Naive thymus-derived CD4-positive, alpha-beta T cell (primary cell): ENCODE measurements around the gene TSPYL2. TPM values are rescaled to one million over a fixed set of nuclear protein-coding genes. Genes with fewer than 3 reads are reported as not detected.
A peak's percentile ranks its signal among the peaks of the same experiment; 100 is the strongest.

Source experiments
- ATAC-seq: fragments of 150-1000 bp; cut with Tn5 transposase; 2 replicates; pipeline ENCODE4 v1.10.0; 2021; ENCODE audit warnings: mild to moderate bottlenecking, moderate library complexity
- CTCF ChIA-PET: fragments of 350-600 bp; sonication (Branson Sonifier 250); formaldehyde crosslinking; loops from one replicate; lab custom pipeline; 2021; ENCODE audit warnings: antibody characterized with exemption; lab: Charles Lee
- POLR2A ChIA-PET: fragments of 350-600 bp; sonication (Branson Sonifier 250); formaldehyde crosslinking; loops from one replicate; lab custom pipeline; 2021; ENCODE audit warnings: antibody characterized with exemption, inconsistent platforms; lab: Charles Lee
- DNase-seq, 9 donors: peaks; one replicate each; pipeline versions ENCODE4 v3.0.0 to v3.0.0-alpha.2; 2020 to 2022; ENCODE audit warnings: mixed read lengths in 1 of 9
- H3K27ac ChIP-seq: one replicate; pipeline ENCODE4 v1.7.0; 2013; ENCODE audit warnings: mild to moderate bottlenecking, low read depth, low read length, moderate library complexity
- H3K27me3 ChIP-seq, 2 donors: one replicate each; pipeline ENCODE4 v1.7.0; 2013; ENCODE audit warnings: low read length in 2 of 2, mild to moderate bottlenecking in 2 of 2, moderate library complexity in 2 of 2; ENCODE audit not compliant: control insufficient read depth in 2 of 2, insufficient read depth in 2 of 2
- H3K36me3 ChIP-seq, 3 experiments: 1 replicate in 2 of 3; 2 replicates in 1 of 3; pipeline ENCODE4 v1.7.0; 2013; ENCODE audit warnings: low read length in 3 of 3, mild to moderate bottlenecking in 3 of 3, moderate library complexity in 1 of 3; ENCODE audit not compliant: insufficient read depth in 3 of 3, control insufficient read depth in 2 of 3
- H3K4me1 ChIP-seq, 2 donors: one replicate each; pipeline ENCODE4 v1.7.0; 2013; ENCODE audit warnings: low read length in 2 of 2, mild to moderate bottlenecking in 2 of 2, moderate library complexity in 1 of 2; ENCODE audit not compliant: control insufficient read depth in 2 of 2, insufficient read depth in 2 of 2
- H3K4me3 ChIP-seq: 2 replicates; pipeline ENCODE4 v1.7.0; 2013; ENCODE audit warnings: mild to moderate bottlenecking, low read length
- H3K9me3 ChIP-seq, 3 experiments: 1 replicate in 2 of 3; 2 replicates in 1 of 3; pipeline ENCODE4 v1.7.0; 2013; ENCODE audit warnings: low read length in 3 of 3; ENCODE audit not compliant: control insufficient read depth in 2 of 3
- H3K27ac Mint-ChIP-seq, 9 donors: one replicate each; pipeline ENCODE4 v1.8.0; 2020 to 2022; ENCODE audit warnings: mixed read lengths in 9 of 9, mild to moderate bottlenecking in 8 of 9, moderate library complexity in 5 of 9, inconsistent platforms in 2 of 9
- H3K27me3 Mint-ChIP-seq, 5 donors: one replicate each; pipeline ENCODE4 v1.8.0; 2021 to 2022; ENCODE audit warnings: mixed read lengths in 5 of 5, mild to moderate bottlenecking in 1 of 5
- H3K36me3 Mint-ChIP-seq, 5 donors: one replicate each; pipeline ENCODE4 v1.8.0; 2020 to 2022; ENCODE audit warnings: mixed read lengths in 5 of 5, mild to moderate bottlenecking in 3 of 5, inconsistent platforms in 1 of 5
- H3K4me1 Mint-ChIP-seq, 7 donors: one replicate each; pipeline ENCODE4 v1.8.0; 2020 to 2022; ENCODE audit warnings: mixed read lengths in 7 of 7, mild to moderate bottlenecking in 3 of 7, inconsistent platforms in 1 of 7
- H3K4me3 Mint-ChIP-seq, 10 donors: one replicate each; pipeline ENCODE4 v1.8.0; 2020 to 2022; ENCODE audit warnings: mild to moderate bottlenecking in 10 of 10, mixed read lengths in 10 of 10, moderate library complexity in 6 of 10, inconsistent platforms in 2 of 10
- H3K9me3 Mint-ChIP-seq, 11 donors: one replicate each; pipeline ENCODE4 v1.8.0; 2020 to 2022; ENCODE audit warnings: mixed read lengths in 11 of 11, mild to moderate bottlenecking in 4 of 11, inconsistent platforms in 1 of 11, moderate library complexity in 1 of 11
- intact Hi-C, 2 donors: fragments of 100-400 bp; cut with micrococcal nuclease; formaldehyde crosslinking; loops; one replicate each; pipeline ENCODE4 v1.15.1; 2023
- polyA plus RNA-seq, 2 donors: library from polyadenylated mRNA; unstranded; fragments of 300-500 nt; fragmentation: Illumina TruSeq; gene quantifications; one replicate each; pipeline ENCODE4 v1.2.3, GENCODE V29; 2021
- total RNA-seq, 6 experiments: library from RNA in 5 of 6; stranded (reverse) in 5 of 6; gene quantifications; 1 replicate in 5 of 6; 2 replicates in 1 of 6; pipeline ENCODE4 v1.2.3 and lab custom pipeline; 2021 to 2026

The TSPYL2 gene
- total and polyA plus RNA-seq, 7 experiments from 2014 or later, result 21.9 to 239 (median 154) TPM

DNA sequence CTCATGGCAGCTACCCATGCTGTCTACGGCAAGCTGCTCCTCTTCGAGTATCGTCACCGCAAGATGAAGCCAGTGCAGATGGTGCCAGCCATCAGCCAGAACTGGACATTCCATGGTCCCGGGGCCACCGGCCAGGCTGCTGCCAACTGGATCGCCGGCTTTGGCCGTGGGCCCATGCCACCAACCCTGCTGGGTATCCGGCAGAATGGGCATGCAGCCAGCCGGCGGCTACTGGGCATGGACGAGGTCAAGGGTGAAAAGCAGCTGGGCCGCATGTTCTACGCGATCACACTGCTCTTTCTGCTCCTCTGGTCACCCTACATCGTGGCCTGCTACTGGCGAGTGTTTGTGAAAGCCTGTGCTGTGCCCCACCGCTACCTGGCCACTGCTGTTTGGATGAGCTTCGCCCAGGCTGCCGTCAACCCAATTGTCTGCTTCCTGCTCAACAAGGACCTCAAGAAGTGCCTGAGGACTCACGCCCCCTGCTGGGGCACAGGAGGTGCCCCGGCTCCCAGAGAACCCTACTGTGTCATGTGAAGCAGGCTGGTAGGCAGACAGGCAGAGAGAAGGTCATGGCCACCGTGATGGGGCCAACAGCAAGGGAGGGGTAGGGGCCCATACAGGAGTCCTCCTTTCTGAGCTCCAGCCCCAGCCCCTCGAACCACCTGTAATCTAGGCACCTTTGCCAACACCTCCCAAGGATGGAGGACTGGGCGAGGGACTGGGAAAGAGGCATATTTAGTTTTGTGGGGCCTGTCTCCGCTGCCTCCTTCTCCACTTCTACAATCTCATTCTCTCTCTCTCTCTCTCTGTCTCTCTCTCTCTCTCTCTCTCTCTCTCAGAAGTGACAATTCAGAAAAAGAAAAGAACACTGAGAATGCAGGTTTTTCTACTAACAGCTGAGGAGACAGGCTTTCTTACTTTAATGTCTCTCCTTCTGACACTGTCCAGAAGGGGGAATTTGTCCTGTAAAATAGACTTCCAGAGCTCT, 4.7 kb upstream of the TSPYL2 start:
- H3K36me3 ChIP-seq, result peaks cover 0 to 2% (median 0%) of the 10 kb centered on the region in 3 experiments
- Mint-ChIP-seq H3K27me3 (peaks cover 0 to 3% (median 0%) of the 10 kb centered on the region in 5 donors), H3K9me3 (peaks cover 0 to 6% (median 0%) of the 10 kb centered on the region in 11 donors), H3K4me1 (peaks cover 6 to 17% (median 10%) of the 10 kb centered on the region in 7 donors), H3K27ac (peak overlapping the region in 3 of 9 donors; percentile 0 to 54 (median 52)), H3K4me3 (no peak overlapping the region), H3K36me3 (no peaks in the 10 kb centered on the region)
- DNase-seq, result no peak
- ATAC-seq, result no peak
- H3K9me3 ChIP-seq, result no peaks in the 10 kb centered on the region
- no peaks in the 10 kb centered on the region for H3K27me3 ChIP-seq
- POLR2A ChIA-PET, result interaction anchor here (0.7 to 1.4 kb wide), 2 partner anchors 11 to 23 kb away, joined by 3 to 5 read pairs; no protein-coding TSS in a partner anchor
- no peak overlapping the region for H3K4me3 ChIP-seq
- H3K4me1 ChIP-seq, result peaks cover 0 to 2% of the 10 kb centered on the region in 2 donors
- intact Hi-C loops, result no loop called here
- CTCF ChIA-PET, result no interaction called here
- no peak overlapping the region for H3K27ac ChIP-seq

- H3K4me3 Mint-ChIP-seq, result no peak overlapping the region
- POLR2A ChIA-PET, result interaction anchor here (1.4 kb wide), 1 partner anchor 10 kb away, joined by 5 read pairs; no protein-coding TSS in a partner anchor
- peaks cover 0 to 3% (median 0%) of the 10 kb centered on the region in 5 donors for H3K27me3 Mint-ChIP-seq
- intact Hi-C loops, result no loop called here
- CTCF ChIA-PET, result no interaction called here
- no peaks in the 10 kb centered on the region for H3K9me3 ChIP-seq
- DNase-seq (no peak), ATAC-seq (no peak)
- H3K27ac Mint-ChIP-seq, result peak overlapping the region in 3 of 9 donors; percentile 42 to 97 (median 62)
- H3K27ac ChIP-seq, result no peak overlapping the region
- no peaks in the 10 kb centered on the region for H3K27me3 ChIP-seq
- peaks cover 0 to 9% (median 0%) of the 10 kb centered on the region in 11 donors for H3K9me3 Mint-ChIP-seq
- peaks cover 13 to 26% (median 16%) of the 10 kb centered on the region in 7 donors for H3K4me1 Mint-ChIP-seq
- peaks cover 0 to 3% (median 0%) of the 10 kb centered on the region in 5 donors for H3K36me3 Mint-ChIP-seq
- peaks cover 0 to 7% of the 10 kb centered on the region in 2 donors for H3K4me1 ChIP-seq
- H3K4me3 ChIP-seq, result no peak overlapping the region
- H3K36me3 ChIP-seq, result peaks cover 0 to 5% (median 0%) of the 10 kb centered on the region in 3 experiments
These were observed 3.2 kb upstream of the TSPYL2 start for GRCh38 chrX:53078943-53079342.

GRCh38 chrX:53080628-53081580, 1.3 kb upstream of the TSPYL2 start:
- no peak for ATAC-seq
- Mint-ChIP-seq H3K4me3 (peak overlapping the region; percentile 73 to 90 (median 84)), H3K27me3 (peaks cover 0 to 3% (median 0%) of the 10 kb centered on the region in 5 donors), H3K36me3 (peaks cover 0 to 10% (median 5%) of the 10 kb centered on the region in 5 donors), H3K4me1 (peaks cover 21 to 38% (median 33%) of the 10 kb centered on the region in 7 donors), H3K9me3 (peaks cover 0 to 9% (median 0%) of the 10 kb centered on the region in 11 donors), H3K27ac (peak overlapping the region; percentile 91 to 97 (median 96))
- no peak overlapping the region for H3K4me3 ChIP-seq
- CTCF ChIA-PET, result no interaction called here
- peaks cover 0 to 24% (median 5%) of the 10 kb centered on the region in 3 experiments for H3K36me3 ChIP-seq
- no peaks in the 10 kb centered on the region for H3K9me3 ChIP-seq
- peaks cover 0 to 12% of the 10 kb centered on the region in 2 donors for H3K4me1 ChIP-seq
- H3K27me3 ChIP-seq, result no peaks in the 10 kb centered on the region
- DNase-seq, result peak in 4 of 9 donors; percentile 28 to 63 (median 37)
- H3K27ac ChIP-seq, result peak overlapping the region; percentile 75
- intact Hi-C loops, result loop anchor here (1.0 to 10.0 kb wide), 3 partner anchors 8 to 1556 kb away; partner anchors contain the start of gene HUWE1 (in 1 of the 2)
- POLR2A ChIA-PET, result interaction anchor here (0.8 to 3.3 kb wide), 5 partner anchors 8 to 1919 kb away, joined by 3 to 42 read pairs (median 4); partner anchors contain the start of gene APEX2

DNA sequence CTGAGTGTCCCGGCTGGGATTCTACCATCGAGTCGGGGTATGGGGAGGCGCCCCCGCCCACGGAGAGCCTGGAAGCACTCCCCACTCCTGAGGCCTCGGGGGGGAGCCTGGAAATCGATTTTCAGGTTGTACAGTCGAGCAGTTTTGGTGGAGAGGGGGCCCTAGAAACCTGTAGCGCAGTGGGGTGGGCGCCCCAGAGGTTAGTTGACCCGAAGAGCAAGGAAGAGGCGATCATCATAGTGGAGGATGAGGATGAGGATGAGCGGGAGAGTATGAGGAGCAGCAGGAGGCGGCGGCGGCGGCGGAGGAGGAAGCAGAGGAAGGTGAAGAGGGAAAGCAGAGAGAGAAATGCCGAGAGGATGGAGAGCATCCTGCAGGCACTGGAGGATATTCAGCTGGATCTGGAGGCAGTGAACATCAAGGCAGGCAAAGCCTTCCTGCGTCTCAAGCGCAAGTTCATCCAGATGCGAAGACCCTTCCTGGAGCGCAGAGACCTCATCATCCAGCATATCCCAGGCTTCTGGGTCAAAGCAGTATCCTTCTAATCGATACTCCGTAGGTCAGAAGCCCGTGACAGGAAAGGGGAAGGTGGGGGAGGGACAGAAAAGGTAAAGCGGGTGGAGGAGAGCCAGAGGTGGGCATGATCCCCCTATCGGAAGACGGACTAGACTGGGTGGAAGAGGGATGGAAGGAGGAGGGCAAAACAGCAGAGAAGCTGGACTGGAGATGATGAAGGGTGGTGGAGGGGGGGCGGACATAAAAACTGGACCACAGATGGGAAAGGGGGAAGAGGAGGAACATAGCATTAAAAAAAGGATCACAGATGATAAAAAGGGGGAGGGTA, 828 bp downstream of the TSPYL2 start:
- peaks cover 0 to 3% (median 0%) of the 10 kb centered on the region in 5 donors for H3K27me3 Mint-ChIP-seq
- intact Hi-C loops, result loop anchor here (1.0 to 10.0 kb wide), 7 partner anchors 10 to 1554 kb away; partner anchors contain the start of genes RIBC1 (in 2 of the 2), SMC1A (in 2 of the 2) and HUWE1 (in 1 of the 2)
- Histone ChIP-seq H3K4me3 (peak overlapping the region; percentile 64), H3K36me3 (peaks cover 0 to 25% (median 5%) of the 10 kb centered on the region in 3 experiments), H3K27ac (peak overlapping the region; percentile 85), H3K27me3 (no peaks in the 10 kb centered on the region), H3K4me1 (peaks cover 0 to 12% of the 10 kb centered on the region in 2 donors), H3K9me3 (no peaks in the 10 kb centered on the region)
- H3K4me3 Mint-ChIP-seq, result peak overlapping the region; percentile 87 to 98 (median 92)
- peaks cover 0 to 12% (median 6%) of the 10 kb centered on the region in 5 donors for H3K36me3 Mint-ChIP-seq
- peaks cover 25 to 55% (median 46%) of the 10 kb centered on the region in 7 donors for H3K4me1 Mint-ChIP-seq
- DNase-seq, result no peak
- H3K27ac Mint-ChIP-seq, result peak overlapping the region; percentile 85 to 98 (median 94)
- no peak for ATAC-seq
- CTCF ChIA-PET, result interaction anchor here (1.0 kb wide), 1 partner anchor 11 kb away, joined by 3 read pairs; no protein-coding TSS in a partner anchor
- peaks cover 0 to 9% (median 0%) of the 10 kb centered on the region in 11 donors for H3K9me3 Mint-ChIP-seq
- POLR2A ChIA-PET, result interaction anchor here (1.0 to 3.3 kb wide), 7 partner anchors 8 to 142 kb away, joined by 4 to 42 read pairs (median 6); partner anchors contain the start of genes KANTR and KDM5C

DNA sequence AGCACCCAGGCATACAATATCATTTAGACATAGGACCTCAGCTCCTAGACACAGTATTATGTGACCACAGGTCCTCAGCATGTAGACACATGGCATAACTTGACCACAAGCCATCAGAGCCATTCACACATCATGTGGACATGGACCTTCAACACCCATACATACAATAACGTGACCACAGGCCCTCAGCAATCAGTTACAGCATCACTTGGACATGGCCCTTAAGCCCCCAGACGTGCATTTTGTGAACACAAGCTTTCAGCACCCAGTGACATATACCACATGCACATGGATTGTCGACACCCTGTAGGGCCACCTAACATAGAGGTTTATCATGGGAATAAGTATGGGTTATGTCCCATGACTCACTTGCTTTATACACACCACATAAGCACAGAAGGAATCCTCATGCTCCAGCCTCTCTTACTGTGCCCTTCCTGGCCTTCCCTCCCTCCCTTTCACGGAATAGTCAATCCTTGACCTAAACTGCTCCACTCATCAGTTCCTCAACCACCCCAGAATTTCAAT, 1.9 kb downstream of the TSPYL2 start:
- Mint-ChIP-seq H3K27me3 (peaks cover 0 to 3% (median 0%) of the 10 kb centered on the region in 5 donors), H3K27ac (peak overlapping the region in 7 of 9 donors; percentile 45 to 98 (median 94)), H3K4me1 (peaks cover 36 to 66% (median 56%) of the 10 kb centered on the region in 7 donors), H3K9me3 (peaks cover 0 to 16% (median 0%) of the 10 kb centered on the region in 11 donors), H3K36me3 (peaks cover 0 to 12% (median 6%) of the 10 kb centered on the region in 5 donors), H3K4me3 (peak overlapping the region in 9 of 10 donors; percentile 28 to 95 (median 90))
- Histone ChIP-seq H3K9me3 (no peaks in the 10 kb centered on the region), H3K27me3 (no peaks in the 10 kb centered on the region), H3K27ac (no peak overlapping the region), H3K36me3 (peaks cover 0 to 25% (median 5%) of the 10 kb centered on the region in 3 experiments), H3K4me3 (no peak overlapping the region), H3K4me1 (peaks cover 0 to 12% of the 10 kb centered on the region in 2 donors)
- ChIA-PET CTCF (no interaction called here), POLR2A (interaction anchor here (0.8 kb wide), 1 partner anchor 11 kb away, joined by 4 read pairs; no protein-coding TSS in a partner anchor)
- intact Hi-C loops, result loop anchor here (5.0 to 10.0 kb wide), 2 partner anchors 601 to 1553 kb away; partner anchors contain the start of gene HUWE1 (in 1 of the 2)
- ATAC-seq (no peak), DNase-seq (no peak)
